Large intestine (tissue), 3 donors: ENCODE results near the gene BRAT1. TPM values are rescaled to one million over a fixed set of nuclear protein-coding genes. Genes with fewer than 3 reads are reported as not detected.
"Not testable (repeated sequence)": the region's sequence is repeated elsewhere in the genome, so short reads cannot be mapped to it uniquely, and the experiment has no call there.

ENCODE experiments used
- DNase-seq, 2 donors: peaks; one replicate each; pipeline versions ENCODE4 v3.0.0 to v3.0.0-alpha.2; 2013
- H3K27ac ChIP-seq: one replicate; pipeline ENCODE4 v1.5.1; 2013; ENCODE audit warnings: low read length
- H3K27me3 ChIP-seq: 2 replicates; pipeline ENCODE4 v1.6.1; 2013; ENCODE audit warnings: low read length; ENCODE audit not compliant: control insufficient read depth, insufficient read depth
- H3K36me3 ChIP-seq: 2 replicates; pipeline ENCODE4 v1.6.1; 2013; ENCODE audit warnings: low read length; ENCODE audit not compliant: control insufficient read depth, insufficient read depth
- H3K4me1 ChIP-seq: one replicate; pipeline ENCODE4 v1.6.1; 2013; ENCODE audit warnings: low read length; ENCODE audit not compliant: control insufficient read depth, insufficient read depth
- H3K4me3 ChIP-seq: one replicate; pipeline ENCODE4 v1.5.1; 2013; ENCODE audit warnings: low read length
- H3K9me3 ChIP-seq: one replicate; pipeline ENCODE4 v1.6.1; 2013; ENCODE audit warnings: mild to moderate bottlenecking, low read depth, low read length, moderate library complexity; ENCODE audit not compliant: control insufficient read depth
- WGBS: methylation state at CpG from one replicate; pipeline ENCODE4 v1.1.5; 2013; ENCODE audit warnings: low lambda C conversion rate; ENCODE audit not compliant: insufficient coverage; 5-methylcytosine and 5-hydroxymethylcytosine counted together
- polyA plus RNA-seq: library from polyadenylated mRNA; unstranded; fragments of 120-200 nt; gene quantifications from one replicate; pipeline ENCODE4 v1.2.1, GENCODE V29; 2013

Gene BRAT1
- polyA plus RNA-seq, 1 donor: 27.1 TPM

- not testable (repeated sequence) for DNase-seq, H3K27ac ChIP-seq, H3K9me3 ChIP-seq, H3K27me3 ChIP-seq, H3K36me3 ChIP-seq, H3K4me3 ChIP-seq
- 100% methylated on average over 1 of the region's 3 CpGs for WGBS
- H3K4me1 ChIP-seq: peaks cover 18% of the 10 kb centered on the region
Observed at GRCh38 chr7:2563955-2564354, 8.6 kb upstream of the BRAT1 start.

DNA sequence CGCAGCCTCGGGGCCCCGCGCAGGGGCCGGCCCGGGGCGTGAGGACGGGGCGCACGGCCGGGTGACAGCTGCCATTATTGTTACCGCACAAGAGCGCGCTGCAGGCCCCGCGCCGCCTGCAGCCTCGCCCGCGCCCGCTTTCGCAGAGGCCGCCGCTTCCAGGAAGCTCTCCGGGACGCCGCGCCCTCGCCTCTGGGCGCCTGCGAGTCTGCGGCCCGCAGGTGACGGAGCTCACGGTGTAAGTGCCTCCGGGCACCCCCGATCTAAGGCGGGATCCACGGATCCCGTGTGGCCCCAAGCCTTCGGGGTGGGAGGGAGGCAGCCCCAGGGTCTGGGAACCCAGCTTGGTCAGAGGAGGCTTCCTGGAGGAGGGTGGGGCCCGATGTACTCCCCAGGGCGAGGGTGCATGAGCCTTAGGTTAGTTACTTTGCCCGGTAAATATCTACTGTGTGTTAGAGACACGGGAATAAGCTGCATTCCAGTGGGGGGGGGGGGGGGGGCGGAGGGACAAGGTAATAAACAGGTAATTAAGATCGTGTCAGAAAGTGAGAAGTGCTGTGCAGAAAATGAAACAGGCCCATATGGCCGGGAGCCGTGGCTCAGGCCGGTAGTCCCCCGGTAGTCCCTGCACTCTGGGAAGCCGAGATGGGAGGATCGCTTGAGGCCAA, 4.1 kb upstream of the BRAT1 start:
- Histone ChIP-seq H3K36me3 (peaks cover 3% of the 10 kb centered on the region), H3K4me1 (peaks cover 17% of the 10 kb centered on the region), H3K4me3 (peak overlapping the region; percentile 88), H3K27me3 (no peaks in the 10 kb centered on the region), H3K27ac (peak overlapping the region; percentile 51), H3K9me3 (no peaks in the 10 kb centered on the region)
- DNase-seq: peak; percentile 69 to 84
- no CpG with 5 or more reads among the region's 53 CpGs for WGBS

DNA sequence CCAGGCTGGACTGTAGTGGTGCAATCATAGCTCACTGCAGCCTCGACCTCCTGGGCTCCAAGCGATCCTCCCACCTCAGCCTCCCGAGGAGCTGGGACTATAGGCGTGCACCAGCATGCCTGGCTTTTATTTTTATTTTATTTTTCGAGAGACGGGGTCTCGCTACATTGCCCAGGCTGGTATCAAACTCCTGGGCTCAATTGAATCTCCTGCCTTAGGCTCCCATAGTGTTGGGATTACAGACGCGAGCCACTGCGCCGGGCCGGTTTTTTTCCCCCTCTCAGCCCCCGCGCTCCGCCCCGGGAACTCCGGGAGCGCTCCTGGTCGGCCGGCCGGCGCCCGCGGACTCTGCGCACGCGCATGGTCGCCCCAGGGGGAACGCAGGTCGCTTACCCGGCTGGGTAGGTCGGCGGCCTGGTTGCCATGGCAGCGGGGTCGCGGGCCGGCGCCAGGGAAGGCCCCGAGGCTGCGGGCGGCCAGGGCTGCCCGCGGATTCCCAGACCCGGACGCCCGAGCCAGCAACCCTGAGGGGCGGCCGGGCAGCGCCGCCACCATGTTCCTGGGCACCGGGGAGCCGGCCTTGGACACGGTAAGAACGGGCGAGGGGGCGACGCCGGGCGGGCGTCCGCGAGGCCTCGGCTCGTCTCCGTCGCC, 3.4 kb upstream of the BRAT1 start, which contains the start of gene IQCE:
IQCE (plus strand) TSS at position 351 of the 654 bp plus-strand sequence; CDS start at position 554, 203 bp downstream.
- peaks cover 3% of the 10 kb centered on the region for H3K36me3 ChIP-seq
- H3K27ac ChIP-seq: peak within 1 kb of the TSS; percentile 51
- H3K27me3 ChIP-seq: no peaks in the 10 kb centered on the region
- 0% methylated on average over 1 of the region's 66 CpGs for WGBS
- peak within 1 kb of the TSS; percentile 88 for H3K4me3 ChIP-seq
- DNase-seq: peak; percentile 88 to 91
- no peaks in the 10 kb centered on the region for H3K9me3 ChIP-seq
- H3K4me1 ChIP-seq: peaks cover 18% of the 10 kb centered on the region

DNA sequence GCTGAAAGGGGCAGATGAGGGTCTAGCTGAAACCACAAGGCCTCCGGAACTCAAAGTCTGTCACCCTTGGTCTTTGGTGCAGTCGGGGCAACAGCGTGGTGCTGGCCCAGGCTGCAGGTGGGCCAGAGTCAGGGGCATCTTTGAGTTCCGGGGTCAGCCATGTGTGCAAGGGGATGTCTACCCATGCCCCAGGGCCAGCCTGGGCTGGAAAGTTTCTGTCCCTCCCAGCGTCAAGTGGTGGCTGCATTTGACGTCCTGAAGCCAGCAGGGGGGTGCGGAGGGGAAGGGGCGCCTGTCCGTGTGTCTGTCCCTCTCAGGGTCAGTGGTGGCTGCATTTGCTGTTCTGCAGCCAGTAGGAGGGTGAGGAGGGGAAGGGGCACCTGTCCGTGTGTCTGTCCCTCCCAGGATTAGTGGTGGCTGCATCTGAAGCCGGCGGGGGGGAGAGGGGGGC, 638 bp downstream of the BRAT1 start:
- no peak for DNase-seq
- Histone ChIP-seq H3K4me3 (peak overlapping the region; percentile 87), H3K4me1 (peaks cover 14% of the 10 kb centered on the region), H3K27ac (no peak overlapping the region), H3K9me3 (no peaks in the 10 kb centered on the region), H3K27me3 (no peaks in the 10 kb centered on the region), H3K36me3 (peaks cover 4% of the 10 kb centered on the region)
- WGBS: no CpG with 5 or more reads among the region's 12 CpGs

- H3K36me3 ChIP-seq: peaks cover 10% of the 10 kb centered on the region
- peaks cover 14% of the 10 kb centered on the region for H3K4me1 ChIP-seq
- WGBS: no CpG with 5 or more reads among the region's 16 CpGs
- no peak overlapping the region for H3K27ac ChIP-seq
- no peaks in the 10 kb centered on the region for H3K27me3 ChIP-seq
- no peaks in the 10 kb centered on the region for H3K9me3 ChIP-seq
- peak overlapping the region; percentile 87 for H3K4me3 ChIP-seq
- DNase-seq: no peak
Observed at GRCh38 chr7:2553831-2554581, 1.3 kb downstream of the BRAT1 start.

DNA sequence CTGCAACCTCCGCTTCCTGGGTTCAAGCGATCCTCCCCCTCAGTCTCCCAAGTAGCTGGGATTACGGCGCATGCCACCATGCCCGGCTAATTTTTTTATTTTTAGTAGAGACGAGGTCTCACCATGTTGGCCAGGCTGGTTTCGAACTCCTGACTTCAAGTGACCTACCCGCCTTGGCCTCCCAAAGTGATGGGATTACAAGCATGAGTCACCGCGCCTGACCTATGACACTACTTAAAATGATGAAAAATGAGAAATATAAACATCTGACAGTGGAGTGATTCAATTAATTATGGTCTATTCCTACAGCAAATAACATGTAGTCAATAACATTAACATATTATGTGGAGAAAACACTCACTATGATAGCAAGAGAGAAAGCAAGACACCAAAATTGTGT, 2.2 kb downstream of the BRAT1 start:
- Histone ChIP-seq H3K27ac (no peak overlapping the region), H3K27me3 (no peaks in the 10 kb centered on the region), H3K36me3 (peaks cover 13% of the 10 kb centered on the region), H3K4me3 (no peak overlapping the region), H3K4me1 (peaks cover 9% of the 10 kb centered on the region), H3K9me3 (no peaks in the 10 kb centered on the region)
- DNase-seq: no peak
- no CpG with 5 or more reads among the region's 10 CpGs for WGBS

- peaks cover 8% of the 10 kb centered on the region for H3K4me1 ChIP-seq
- no peaks in the 10 kb centered on the region for H3K9me3 ChIP-seq
- H3K27me3 ChIP-seq: no peaks in the 10 kb centered on the region
- 60% methylated on average over 1 of the region's 8 CpGs for WGBS
- H3K27ac ChIP-seq: no peak overlapping the region
- H3K36me3 ChIP-seq: peaks cover 25% of the 10 kb centered on the region
- no peak for DNase-seq
- no peak overlapping the region for H3K4me3 ChIP-seq
Observed at GRCh38 chr7:2551418-2551817, 3.9 kb downstream of the BRAT1 start.

DNA sequence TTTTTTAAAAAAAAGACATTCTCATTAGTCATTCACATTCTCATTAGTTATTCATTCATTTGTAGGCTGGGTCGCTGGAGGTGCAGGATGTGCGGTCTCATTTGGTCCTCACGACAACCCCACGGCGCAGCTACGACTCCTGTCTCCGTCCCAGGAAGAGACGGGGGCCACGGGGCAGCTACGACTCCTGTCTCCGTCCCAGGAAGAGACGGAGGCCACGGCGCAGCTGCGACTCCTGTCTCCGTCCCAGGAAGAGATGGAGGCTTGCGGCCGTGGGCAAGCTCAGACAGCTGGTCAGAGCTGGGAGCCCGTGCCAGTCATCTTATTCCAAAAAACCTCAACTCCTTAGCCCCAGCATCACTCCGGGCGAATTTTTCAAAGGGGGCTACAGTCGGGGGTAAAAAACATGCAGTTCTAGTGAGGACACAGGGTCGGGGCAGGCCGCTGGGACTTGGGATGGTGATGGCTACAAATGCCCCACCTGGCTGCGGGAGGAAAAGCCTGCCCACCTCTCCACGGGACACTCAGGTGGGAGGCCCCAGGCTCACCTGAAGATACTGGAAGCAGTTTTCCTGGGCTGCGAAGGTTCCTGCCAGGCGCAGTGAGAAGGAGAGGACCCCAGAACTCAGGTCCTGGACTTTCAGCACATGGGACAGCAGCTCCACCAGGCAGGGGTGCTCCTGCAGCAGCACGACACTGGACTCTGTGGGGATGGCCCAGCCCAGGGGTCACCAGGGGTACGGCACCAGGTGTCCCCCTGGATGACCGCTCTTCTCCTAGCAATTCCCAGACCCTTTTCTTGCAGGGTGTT, 8.3 kb downstream of the BRAT1 start:
- Histone ChIP-seq H3K4me3 (no peak overlapping the region), H3K9me3 (no peaks in the 10 kb centered on the region), H3K27ac (no peak overlapping the region), H3K4me1 (no peaks in the 10 kb centered on the region), H3K36me3 (peaks cover 65% of the 10 kb centered on the region), H3K27me3 (no peaks in the 10 kb centered on the region)
- no peak for DNase-seq
- WGBS: 100% methylated on average over 1 of the region's 31 CpGs

GRCh38 chr7:2545746-2546425, 9.4 kb downstream of the BRAT1 start:
- Histone ChIP-seq H3K4me1 (no peaks in the 10 kb centered on the region), H3K4me3 (no peak overlapping the region), H3K36me3 (peaks cover 72% of the 10 kb centered on the region), H3K27me3 (no peaks in the 10 kb centered on the region), H3K27ac (no peak overlapping the region), H3K9me3 (no peaks in the 10 kb centered on the region)
- WGBS: no CpG with 5 or more reads among the region's 20 CpGs
- DNase-seq: no peak
